ENCODE measurements around the gene TUBB2A.

- TF ChIP-seq CTCF (IDR thresholded peaks at IDR 0.05) (no peak), POLR2A (IDR thresholded peaks at IDR 0.05) (no peak), POLR2AphosphoS5 (IDR thresholded peaks at IDR 0.05) (no peak)
These were observed 29.6 kb upstream of the TUBB2A start for GRCh38 chr6:3186974-3187382.

Data from prostate gland (tissue), 2 donors.